NCI-H2107 treated with DMSO at 0.1 percent for 48 hours (cell line): ENCODE measurements around the gene CLEC2L.
A peak's percentile ranks its signal among the peaks of the same experiment; 100 is the strongest.

Source experiments
- DNase-seq: peaks from one replicate; lab custom pipeline; 2025; ENCODE audit not compliant: unreplicated experiment; lab: John Stamatoyannopoulos, UW

CLEC2L gene

GRCh38 chr7:139523199-139523941 is at the start of gene CLEC2L:
TSS of gene CLEC2L (plus strand) at chr7:139523685. CDS start at chr7:139523928, 243 bp downstream.
- DNase-seq = no peak

DNA sequence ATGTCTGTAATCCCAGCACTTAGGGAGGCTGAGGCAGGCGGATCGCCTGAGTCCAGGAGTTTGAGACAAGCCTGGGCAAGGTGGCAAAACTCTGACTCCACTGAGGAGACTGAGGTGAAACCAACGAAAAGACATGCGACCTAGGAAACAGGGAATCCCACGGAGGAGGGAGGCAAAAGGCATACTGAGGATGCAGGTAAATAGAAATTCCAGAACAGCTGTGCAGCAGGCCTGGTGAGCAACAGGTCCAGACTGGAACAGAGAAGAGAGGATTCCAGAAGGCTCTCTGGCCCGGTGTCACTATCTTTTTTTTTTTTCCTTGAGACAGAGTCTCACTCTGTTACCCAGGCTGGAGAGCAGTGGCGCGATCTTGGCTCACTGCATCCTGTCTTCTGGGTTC is 47.3 kb upstream of the CLEC2L start:
- DNase-seq = no peak

- DNase-seq = no peak
Observed at GRCh38 chr7:139476891-139477290, 46.6 kb upstream of the CLEC2L start.

- DNase-seq = no peak
Observed at GRCh38 chr7:139479620-139480019, 43.9 kb upstream of the CLEC2L start.

DNA sequence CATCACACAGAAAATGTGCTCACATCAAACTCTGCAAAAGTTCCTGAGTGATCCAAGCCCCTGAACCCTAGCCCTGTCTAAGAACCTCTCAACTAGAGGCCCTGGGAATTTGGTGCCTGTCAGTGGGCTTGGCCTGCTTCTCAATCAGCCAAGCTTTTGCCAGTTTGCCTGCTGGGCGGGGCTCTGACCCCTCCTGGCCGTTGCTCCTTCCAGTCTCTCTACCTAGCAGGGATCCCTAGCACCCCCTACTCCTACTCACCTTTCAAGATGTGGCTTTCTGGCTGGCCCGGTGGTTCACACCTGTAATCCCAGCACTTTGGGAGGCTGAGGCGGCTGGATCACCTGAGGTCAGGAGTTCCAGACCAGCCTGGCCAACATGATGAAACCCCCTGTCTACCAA is 42.1 kb upstream of the CLEC2L start:
- DNase-seq = no peak

GRCh38 chr7:139482122-139482521 is 41.4 kb upstream of the CLEC2L start:
- DNase-seq = no peak

GRCh38 chr7:139482662-139483466 is 40.6 kb upstream of the CLEC2L start:
- DNase-seq = no peak

- no peak for DNase-seq
Observed at GRCh38 chr7:139487366-139488080, 36.0 kb upstream of the CLEC2L start.

DNA sequence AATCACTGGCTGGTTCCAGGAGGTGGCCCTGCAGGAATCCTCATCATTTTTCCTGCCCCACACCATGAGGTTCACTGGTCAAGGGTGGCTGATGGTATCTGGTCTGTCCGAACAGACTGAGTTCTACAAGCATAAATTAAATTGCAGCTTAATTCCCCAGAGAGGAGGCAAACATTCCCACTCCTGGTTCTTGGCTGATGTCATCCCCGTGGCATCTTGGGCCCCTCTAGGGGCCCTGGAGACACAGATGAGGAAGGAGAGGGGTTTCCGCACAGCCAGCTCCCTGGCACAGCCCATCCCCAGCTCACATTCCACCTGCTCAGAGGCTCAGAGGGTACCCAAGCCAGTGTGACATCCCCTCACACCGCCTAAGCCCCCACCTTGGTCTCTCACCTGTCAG is 34.7 kb upstream of the CLEC2L start:
- DNase-seq = no peak

- DNase-seq = peak; percentile 97
Observed at GRCh38 chr7:139490130-139490529, 33.4 kb upstream of the CLEC2L start.

- DNase-seq = no peak
Observed at GRCh38 chr7:139492293-139492692, 31.2 kb upstream of the CLEC2L start.

DNA sequence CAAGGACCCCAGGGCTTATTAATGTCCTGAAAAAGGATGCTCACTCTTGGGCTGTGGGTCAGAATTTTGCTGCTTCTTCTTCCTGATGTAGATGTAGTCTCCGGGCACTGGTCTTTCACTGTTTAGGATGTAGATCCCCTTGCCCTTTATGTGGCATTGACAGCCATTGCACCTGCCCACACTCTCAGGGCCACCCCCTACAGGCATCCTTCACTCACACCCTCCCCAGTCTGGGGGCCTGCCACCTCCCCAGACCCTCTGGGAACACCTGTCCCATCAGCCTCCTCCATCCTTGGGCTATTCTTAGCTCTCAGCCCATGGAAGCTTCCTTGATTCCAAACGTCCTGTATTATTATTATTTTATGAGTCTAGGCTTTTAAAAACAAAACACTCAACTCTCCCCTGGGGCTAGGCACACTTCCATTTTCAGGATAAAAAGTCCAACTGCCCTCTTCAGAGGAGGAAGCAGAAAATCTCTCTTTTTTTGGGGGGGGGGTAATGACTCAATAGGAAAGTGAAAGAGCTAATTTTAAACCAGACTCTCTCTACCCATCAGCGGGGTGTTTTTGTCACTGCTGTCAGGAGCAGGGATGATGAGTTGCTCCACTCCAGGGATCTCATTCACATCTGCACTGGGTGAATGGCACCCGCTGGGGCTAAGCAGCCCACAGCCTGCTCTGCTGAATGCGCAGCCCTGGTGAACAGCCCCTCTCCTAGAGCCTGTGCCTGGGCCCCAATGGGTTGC is 28.5 kb upstream of the CLEC2L start:
- DNase-seq = peak; percentile 94

GRCh38 chr7:139495580-139496125 is 27.8 kb upstream of the CLEC2L start:
- DNase-seq = no peak

DNA sequence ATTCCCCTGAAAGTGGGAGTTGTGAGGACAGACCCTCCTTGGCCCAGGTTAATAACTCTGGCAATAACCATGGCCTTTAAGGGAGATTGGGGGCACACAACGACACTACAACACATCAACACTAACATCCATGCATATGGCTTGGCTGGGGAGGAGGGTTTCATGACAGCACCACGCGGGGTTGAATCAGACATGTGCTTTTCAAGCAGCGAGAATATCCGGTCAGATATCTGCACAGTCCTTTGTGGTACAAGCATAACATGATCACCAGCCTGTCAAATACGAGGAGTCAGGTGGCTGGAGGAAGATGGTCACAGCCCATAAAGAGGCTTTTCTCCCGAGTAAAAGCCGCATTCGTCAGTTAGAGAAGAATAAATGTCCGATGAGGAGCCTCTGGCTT is 27.0 kb upstream of the CLEC2L start:
- DNase-seq = no peak

DNA sequence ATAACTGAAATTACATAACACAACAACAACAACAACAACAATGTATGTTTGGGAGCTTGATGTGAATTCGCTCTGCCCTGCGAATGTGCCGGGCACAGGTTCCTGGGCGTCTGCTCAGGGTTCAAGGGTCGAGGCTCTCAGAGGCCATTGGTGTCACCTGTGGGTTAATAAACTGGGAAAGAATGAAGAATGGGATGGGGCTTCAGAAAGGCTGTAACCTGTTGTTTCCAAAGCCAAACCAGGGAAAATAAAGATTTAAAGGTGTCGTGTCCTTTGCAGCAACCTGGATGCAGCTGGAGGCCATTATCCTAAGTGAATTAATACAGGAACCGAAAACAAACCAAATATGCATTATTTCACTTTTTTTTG is 22.7 kb upstream of the CLEC2L start:
- no peak for DNase-seq

GRCh38 chr7:139502226-139502625 is 21.3 kb upstream of the CLEC2L start:
- no peak for DNase-seq

DNA sequence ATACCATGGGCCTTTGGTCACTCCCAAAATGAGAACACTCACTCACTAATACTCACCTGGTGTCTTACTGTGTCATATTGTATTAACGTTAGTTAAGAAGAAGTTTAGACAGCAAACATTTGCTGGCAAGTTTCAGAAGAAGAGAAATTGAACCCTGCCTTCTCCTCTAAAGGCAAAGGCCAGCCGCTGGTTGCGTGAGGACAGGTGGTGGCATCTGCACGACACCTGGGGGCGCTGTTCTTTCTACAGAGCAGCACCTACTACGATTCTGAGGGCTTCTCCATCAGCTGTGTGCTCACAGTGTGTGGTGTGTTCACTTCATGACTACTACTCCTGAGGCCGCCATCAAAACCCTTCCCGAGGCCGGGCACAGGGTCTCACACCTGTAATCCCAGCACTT is 17.9 kb upstream of the CLEC2L start:
- DNase-seq = no peak

GRCh38 chr7:139509535-139509934 is 13.9 kb upstream of the CLEC2L start:
- no peak for DNase-seq

GRCh38 chr7:139511315-139511714 is 12.2 kb upstream of the CLEC2L start:
- DNase-seq = no peak

- no peak for DNase-seq
Observed at GRCh38 chr7:139515266-139515665, 8.2 kb upstream of the CLEC2L start.

GRCh38 chr7:139521439-139521838 is 2.0 kb upstream of the CLEC2L start:
- no peak for DNase-seq
